GM19452 (cell line): ENCODE data around the gene CENPX.

Source experiments
- ATAC-seq: cut with Tn5 transposase; IDR thresholded peaks from one replicate; pipeline ENCODE4 v1.9.1; 2021; ENCODE audit not compliant: unreplicated experiment

Gene CENPX

DNA sequence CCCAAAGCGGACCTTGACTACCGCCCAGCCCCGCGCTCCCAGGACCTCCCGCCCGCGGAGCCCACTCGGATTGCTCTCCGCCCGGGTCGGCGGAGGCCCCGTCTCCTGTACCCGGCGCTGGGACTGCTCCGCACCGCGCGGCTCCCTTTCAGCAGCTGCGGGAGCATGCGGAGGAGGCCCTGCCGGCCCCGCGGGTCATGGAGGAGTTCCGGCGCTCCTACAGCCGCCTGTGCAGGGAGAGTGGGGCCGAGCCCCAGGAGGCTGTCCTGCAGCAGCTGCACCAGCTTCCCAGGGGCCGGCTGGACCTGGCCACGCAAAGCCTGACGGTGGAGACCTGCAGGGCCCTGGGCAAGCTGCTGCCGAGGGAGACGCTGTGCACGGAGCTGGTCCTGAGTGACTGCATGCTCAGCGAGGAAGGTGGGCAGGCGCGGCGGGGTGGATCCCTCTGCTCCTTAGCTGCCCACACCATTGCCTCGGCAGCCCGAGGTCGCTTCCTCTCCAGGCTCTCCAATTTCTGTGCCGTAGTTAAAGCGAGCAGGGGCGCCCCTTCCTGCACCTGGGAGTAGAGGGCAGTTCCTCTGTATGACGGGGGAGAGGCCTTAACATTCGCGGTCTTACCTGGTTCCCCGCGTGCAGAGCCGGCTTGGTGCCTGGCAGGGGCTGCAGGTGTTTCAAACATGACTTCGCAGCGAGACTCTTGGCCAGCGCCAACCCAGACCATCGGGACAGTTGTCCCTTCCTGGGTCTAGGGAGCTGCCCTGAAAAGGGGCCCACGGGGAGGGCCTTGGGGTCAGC, 966 bp upstream of the CENPX start:
- ATAC-seq: peak; percentile 4

DNA sequence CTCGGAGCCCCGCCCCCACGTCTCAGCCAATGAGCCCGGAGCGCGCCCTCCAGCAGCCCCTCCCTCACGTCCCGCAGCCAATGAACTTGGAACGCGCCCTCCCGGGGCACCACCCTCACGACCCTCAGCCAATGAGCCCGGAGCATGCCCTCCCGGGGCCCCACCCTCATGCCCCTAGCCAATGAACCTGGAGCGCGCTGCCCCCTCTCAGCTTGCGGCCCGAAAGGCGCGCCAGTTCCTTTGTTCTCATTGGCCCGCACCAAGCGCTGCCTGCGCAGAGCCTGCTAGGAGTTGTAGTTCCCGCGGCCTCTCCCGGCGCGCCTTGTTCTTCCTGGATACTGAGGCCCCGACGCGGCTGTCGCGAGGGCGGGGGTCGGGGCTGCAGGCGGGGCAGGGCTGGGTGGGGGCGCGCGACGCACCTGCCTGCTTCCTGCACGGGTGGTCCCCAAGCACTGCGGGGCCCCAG, 336 bp upstream of the CENPX start, which contains the start of gene LRRC45:
Gene LRRC45, plus strand, starts transcription at position 325 of the 466 bp plus-strand sequence. CDS start 339 bp downstream, outside the sequence.
- ATAC-seq: peak; percentile 80

DNA sequence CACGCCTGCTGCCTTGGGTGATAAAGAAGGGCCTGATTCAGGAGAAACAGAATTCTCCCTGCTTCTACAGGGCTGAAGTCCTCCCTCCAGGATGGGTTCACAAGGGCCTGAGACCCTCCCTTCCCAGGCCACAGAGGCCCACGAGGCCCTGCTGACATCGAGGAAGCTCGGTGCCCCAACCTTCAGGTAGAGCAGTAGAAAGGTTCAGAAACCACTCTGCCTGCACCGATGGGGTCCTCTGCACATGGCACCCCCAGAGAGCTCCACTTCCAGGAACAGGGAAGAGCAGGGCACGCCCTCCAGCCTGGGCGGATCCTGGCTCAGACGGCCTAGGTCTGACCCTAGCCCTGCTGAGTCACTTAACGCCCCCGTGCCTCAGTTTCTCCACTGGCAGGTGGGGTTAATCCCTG, 773 bp downstream of the CENPX start:
- no peak for ATAC-seq

DNA sequence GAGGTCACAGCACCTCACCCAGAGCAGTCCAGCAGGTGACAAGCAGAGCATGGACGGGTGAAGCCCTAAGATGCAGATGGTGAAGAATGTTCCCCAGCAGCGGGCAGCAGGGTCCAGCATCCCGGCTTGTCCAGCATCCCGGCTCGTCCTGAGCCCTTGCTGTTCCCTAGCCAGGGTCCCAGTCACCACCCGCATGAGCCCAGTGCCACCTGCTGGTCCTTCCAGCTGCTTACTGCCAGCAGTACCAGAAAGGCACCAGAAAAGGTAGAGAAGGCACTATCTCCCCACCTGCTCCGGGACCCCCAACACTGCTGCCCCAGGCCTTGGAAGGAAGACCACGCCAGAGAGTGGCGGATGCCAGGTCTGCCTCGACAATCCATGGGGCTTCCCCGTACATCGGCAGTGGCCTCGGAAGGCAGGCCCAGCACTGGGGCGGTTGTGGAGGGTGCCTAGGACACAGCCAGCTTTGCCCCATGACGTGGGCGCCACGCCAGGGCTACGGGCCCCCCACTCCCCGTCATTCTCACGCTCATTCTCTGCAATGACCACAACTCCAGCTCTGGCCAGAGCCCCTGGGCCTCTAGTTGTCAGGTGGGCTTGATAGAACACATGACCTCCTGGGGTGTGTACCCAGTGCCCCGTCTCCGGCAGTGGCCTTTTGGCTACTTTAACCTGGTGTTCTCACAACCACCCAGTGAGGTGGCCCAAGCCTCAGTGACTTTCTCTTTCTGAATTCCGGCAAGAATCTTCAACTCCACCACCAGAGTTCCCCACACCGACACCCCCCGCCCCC, 1.4 kb downstream of the CENPX start:
- no peak for ATAC-seq

DNA sequence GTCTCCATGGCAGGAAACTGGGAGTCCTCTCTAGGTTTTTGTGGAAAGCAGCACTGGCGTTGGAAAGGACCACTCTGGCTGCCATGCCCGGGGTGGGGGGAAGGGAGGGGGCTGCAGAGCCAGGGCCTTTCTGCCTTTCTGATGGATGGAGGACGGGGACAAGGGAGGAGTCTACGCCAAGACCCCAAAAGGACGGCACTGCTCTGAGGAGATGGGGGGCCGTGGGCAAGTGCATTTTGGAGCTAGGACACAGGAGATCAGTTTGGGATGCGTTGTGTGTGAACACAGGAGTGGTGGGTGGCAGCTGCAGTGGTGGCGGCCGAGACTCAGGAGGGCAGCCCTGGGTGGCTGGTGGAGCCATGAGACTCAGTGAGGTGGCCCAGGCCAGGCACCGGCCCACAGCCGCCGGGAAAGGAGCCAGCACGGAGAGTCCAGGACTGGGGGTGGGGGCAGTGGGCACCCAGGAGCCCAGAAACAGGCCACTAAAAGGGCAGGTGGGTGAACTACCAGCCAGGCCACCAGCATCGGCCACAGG, 2.0 kb downstream of the CENPX start:
- no peak for ATAC-seq

DNA sequence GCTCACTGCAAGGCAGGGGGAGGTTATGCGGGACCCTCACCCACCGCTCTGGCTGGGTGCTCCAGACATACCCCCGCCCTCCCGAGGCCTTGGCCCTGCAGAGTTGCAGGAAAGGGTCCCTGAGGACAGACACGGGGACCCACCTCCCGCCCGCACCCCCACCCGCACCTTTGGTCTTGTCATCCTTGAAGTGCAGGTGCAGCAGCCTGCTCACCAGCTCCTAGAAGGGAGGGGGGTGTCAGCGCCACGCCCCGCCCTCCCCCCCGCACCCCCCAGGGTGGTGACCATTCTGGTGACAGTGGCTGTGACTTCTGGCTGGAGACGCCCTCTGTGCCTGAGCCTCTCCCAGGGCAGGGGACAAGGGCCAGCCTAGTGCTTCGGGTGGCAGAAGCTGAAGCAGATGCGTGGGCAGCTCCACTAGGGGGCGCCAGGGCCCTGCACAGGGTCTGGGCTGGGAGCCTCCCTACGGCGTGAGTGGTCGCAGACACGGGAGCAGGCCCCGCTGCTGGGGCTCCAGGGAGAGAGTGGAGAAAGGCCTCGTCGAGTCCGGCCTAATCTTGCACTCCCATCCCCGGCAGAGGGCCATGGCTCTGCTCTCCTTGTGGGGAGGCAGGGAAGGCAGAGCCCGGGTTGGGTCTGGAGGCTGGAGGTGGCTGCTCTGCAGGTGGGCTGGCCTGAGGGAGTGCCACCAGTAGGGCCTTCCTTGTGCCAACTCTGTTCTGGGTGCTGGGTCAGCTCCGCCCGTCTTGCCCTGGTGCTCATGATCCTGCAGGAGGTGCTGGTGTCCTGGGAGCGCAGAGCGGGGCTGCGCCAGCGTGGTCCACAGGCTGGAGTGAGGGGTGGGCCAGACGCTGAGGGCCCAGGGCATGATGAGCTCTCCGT, 2.7 kb downstream of the CENPX start:
- no peak for ATAC-seq

DNA sequence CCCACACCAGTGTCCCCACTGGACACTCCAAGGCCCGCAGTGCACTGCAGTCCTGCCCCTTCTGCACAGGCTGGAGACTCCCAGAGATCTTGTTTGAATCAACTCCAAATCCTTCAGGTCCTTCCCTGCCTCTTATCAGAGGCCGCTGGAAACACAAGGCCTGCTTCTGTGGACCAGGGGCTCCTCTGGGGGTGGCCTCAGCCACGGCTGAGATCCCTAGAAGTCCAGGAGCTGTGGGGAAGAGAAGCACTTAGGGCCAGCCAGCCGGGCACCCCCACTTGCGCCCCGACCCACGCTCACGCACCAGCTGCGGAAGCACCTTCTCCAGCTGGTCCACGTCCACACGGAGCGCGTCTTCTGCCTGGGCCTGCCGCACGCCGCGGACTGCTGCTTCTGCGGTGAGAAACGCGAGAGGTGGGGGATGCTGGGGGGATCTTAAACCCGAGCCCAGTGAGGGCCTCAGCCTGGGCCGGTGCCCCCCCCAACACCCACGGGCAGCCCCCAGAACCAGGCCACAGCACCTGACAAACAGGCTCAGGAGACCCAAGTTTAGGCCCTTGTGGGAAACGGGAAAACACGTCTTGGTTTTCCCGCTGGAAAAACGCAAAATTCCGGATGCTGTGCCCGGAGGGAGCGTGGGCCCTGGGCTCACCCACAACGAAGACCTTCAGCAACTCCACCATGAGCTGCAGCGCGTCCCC, 3.5 kb downstream of the CENPX start:
- no peak for ATAC-seq

DNA sequence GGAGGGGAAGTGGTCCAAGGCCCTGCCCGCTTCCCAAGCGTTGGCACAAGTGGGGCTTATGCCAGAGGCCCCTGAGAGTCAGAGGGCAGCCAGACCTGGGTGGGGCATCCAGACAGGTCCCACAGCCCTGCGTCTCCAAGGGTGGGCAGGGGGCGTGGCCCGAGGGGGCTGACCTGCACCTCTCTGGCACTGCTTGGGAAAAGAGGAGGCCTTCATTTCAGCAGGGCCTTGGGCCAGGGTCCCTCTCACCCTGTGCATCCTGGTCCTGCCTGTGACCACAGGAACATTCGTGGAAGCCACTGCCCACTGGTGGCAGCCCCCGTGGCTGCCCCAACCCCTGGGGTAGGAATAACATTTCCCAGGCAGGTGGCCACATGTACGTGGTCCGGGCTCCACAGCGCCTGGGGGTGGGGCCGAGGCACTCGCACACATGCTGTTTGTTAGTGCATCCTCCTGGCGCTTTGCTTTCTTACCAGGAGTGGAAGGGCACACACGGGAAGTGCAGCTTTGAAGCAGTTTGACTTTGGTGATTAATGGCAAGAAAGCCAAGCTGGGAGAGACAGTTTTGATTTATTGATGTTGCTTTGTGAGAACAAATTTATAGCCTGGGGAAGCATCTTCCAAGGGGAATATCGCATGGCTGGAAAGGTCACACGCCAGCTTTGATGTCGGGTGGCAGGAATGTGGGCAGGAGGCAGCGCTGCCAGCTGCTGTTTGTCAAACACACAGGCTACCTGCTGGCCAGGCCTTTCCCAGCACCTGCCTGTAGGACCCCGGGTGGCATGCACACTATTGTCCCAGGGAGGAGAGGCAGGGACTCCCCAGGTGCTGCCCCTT, 4.3 kb downstream of the CENPX start:
- no peak for ATAC-seq

DNA sequence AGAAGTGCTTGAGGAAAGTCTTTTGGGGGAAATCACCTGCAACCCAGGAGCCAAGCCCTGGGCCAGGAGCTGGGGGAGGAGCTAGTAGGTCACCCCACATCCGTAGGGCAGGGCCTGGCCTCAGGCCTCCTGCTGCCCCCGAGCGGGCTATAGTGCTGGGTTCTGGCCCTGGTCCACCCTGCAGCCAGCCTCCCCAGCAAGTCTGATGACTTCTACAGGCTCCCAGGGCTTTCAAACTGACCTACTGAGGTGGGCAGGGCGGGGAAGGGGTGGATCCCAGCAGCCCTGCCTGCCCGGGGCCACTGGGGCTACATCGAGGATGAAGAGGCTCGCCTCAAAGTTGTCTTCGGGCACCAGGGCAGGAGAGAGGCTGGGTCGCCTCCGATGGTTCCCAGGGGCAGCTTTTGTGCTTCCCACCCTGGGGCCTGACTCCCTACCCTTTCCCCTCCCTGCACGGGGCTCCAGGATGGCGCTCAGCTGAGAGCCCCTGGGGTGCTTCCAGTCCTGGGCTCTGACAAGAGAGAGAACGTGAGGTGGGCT, 5.0 kb downstream of the CENPX start:
- ATAC-seq: no peak

DNA sequence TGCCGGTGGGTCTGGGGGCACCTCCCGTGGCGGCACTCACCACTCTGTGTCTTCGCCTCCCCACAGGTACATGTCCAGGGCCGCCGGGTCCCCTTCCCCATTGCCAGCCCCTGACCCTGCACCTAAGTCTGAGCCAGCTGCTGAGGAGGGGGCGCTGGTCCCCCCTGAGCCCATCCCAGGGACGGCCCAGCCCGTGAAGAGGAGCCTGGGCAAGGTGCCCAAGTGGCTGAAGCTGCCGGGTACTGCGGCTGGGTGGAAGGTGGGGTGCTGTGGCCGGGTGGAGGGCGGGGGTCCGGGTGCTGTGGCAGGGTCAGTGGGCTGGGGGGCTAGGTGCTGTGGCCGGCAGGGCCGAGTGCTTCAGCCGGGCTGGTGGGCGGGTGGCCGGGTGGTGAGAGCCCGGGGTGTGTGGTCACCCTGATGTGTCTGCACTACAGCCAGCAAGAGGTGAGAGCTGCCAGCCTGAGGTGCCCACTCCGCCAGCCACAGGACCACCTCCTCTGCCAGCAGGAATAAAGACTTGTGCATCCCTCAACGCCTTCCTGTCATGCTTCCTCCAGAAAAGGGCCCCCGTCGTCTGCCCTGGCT, 5.7 kb downstream of the CENPX start:
- ATAC-seq: no peak

DNA sequence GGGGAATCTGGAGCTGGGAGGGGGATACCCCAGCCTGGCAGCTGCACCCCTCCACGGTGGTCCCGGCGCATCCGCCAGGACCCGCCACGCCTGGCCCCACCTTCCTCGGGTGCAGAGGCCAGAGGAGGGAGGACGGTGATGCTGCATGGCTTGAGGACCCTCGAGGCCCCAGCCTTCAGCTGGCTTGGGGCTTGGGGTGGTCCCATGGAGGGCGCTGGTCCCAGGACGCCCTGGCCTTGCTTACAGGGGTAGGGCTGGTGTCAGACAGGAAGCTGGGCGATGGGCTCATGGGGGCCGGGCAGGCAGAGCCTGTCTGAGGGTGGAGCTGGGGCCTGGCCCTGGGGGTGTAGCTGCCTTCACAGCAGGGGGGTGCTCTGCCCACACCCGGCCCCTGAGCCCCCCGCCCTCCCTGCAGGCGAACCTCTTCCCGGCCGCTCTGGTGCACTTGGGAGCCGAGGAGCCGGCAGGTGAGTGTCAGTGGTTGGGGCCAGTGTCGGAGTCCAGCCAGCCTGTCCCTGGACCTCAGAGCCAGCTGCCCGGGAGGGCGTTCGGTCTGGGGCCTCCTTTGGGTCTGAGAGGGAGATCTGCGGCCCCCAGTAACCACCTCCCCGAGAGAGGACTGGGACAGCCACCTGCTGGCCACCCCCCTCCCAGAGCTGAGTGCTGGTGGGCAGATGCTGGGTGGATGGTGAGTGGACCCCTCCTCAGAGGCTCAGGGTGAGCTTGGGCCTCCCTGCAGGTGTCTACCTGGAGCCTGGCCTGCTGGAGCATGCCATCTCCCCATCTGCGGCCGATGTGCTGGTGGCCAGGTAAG, 6.4 kb downstream of the CENPX start:
- ATAC-seq: no peak

DNA sequence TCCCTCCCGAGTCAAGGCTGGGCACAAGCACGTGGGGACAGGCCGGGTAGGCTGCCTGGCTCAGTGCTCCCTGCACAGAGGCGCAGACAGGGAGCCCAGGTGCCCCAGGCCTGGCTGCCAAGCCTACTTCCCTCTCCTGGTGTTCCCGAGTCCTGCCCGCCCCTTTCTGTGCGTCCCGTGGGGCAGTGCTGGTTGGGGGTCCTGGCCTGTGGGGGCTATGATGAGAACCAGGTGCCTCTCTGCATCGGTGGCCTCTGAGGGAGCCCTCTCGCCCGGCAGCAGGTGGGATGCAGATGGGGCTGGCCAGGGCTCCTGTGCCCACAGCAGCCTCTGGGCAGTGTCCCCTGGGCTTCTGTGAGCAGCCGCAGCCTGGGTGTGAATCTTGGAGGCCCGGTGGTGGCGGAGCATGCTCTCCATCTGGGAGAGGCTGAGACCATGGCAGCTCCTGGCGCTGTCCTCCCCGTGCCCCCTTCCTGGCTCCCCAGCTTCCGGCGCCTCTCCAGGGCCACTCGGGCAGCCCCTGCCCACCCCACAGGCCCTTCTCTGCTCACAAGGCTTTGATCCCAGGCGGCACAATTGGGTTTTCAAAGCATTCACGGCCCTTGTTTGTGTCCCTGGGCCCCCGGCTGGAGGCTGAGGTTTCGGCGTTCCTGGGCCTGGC, 7.2 kb downstream of the CENPX start:
- no peak for ATAC-seq

DNA sequence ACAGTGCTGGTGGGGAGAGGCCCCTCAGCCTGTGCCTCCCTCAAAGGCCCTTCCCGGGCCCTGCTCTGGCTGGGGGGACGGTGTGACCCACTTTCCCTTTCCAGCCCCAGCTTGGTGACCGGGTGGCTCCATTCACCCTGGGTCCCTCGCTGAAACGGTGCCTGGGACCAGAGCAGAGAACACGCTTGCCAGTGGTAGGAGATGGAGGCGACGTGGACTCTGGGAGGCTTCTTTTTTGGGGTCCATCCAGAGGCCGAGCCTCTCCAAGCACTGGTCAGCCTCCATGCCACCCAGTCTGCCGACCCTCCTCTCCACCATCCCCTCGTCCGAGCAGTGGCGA, 7.7 kb downstream of the CENPX start:
- ATAC-seq: no peak

DNA sequence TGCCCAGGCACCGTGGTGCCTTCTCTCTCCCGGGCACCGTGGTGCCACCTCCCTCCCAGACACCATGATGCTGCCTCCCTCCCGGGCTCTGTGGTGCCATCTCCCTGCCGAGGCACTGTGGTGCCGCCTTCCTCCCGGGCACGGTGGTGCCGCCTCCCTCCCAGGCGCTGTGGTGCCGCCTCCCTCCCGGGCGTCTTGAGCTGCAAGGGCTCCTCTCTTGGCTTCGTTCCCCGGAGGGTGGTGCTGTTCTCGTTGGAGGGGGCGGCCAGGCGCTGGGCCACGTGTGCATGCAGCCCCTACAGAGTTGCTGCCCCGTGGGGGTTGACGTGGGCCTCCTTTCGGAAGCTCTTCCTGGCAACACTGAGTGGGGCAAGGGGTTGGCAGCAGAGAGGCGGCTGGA, 8.2 kb downstream of the CENPX start:
- no peak for ATAC-seq

DNA sequence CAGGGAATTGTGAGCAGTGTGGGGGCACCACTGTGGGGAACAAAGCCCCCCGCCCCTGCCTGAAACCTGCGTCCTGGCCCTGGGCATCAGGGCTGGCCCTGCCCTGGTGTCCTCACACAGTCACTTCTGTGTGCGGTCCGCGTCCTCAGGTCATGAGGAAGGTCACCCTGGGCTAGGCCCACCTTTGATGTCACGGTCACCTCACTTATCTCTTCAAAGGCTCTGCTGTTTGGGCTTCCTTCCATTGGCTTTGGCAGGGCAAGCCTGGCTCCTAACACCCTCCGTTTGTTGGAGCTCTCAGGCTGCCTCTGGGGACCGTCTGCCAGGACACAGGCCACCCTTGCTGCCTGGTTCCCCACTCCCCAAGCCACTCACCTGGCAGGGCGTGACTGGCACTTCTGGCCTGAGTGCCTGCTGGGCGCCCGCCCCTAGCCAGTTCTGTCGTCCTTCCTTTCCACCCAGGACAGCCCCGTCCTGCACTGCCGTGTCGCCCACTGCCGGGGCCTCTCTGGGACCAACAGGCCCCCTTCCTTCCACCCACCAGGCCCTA, 8.8 kb downstream of the CENPX start:
- ATAC-seq: no peak

DNA sequence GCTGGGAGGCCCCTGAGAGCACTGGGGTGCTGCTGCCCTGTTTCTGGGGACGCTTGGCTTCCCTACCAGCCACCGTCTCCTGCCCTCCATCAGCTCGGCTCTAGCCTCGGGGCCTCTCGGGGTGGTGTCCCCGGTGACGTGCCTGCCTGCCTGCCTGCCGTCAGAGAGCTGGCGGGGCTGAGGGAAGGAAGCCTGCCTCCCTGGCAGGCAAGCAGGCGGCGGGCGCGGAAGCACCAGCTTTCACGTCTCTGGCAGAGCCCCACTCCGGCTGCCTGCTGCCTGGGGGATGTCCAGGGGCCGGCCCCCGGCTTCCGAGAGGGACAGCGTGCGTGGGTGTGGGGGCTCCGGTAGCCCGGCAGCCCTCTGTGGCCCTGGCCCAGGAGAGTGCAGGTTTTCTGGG, 9.3 kb downstream of the CENPX start:
- no peak for ATAC-seq

DNA sequence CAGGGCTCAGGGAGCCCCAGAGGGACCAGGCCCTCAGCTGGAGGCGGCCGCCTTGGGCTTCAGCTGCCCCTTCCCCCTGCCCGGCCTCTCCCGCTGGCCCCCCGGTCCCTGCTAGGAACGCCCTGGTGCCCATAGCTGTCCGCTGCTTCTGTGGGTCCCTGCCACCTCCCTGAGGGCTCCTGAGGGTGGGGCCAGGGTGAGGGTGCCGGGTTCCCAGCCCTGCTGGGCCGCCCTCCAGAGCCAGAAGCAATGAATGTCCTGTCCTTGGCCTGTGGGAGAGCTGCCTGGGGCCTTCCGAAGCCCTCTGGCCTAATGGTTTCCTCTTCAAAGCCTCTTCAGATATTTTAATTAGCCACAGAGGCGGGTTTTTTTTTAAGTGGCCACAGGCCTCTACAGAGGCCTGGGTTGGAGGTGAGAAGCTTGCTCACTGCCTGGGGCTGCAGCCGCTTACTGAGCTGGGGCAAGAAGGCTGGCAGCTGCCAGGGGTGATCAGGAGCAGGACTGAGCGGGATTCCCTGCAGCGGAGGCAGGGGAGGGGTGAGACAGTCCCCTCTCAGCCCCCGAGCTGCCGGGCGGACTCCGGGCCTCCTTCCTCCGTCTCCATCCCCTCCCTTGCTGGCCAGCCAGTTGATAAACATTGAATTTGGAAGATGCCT, 9.9 kb downstream of the CENPX start:
- no peak for ATAC-seq
